ENCODE results near the gene CCNG1. TPM values are rescaled to one million over a fixed set of nuclear protein-coding genes. Genes with fewer than 3 reads are reported as not detected.

CCNG1 gene
- total RNA-seq, 2 donors from 2014 or later: 107 to 181 TPM

- H3K27ac ChIP-seq: no peak overlapping the region
- intact Hi-C loops (cut with DNase I): no loop called here
- 78% methylated on average over 3 of the region's 3 CpGs for WGBS
- H3K4me1 ChIP-seq (replicated peaks): no peaks in the 10 kb centered on the region
- no peaks in the 10 kb centered on the region for H3K27me3 ChIP-seq (replicated peaks; ENCODE audit: insufficient read depth)
- H3K9me3 ChIP-seq: no peaks in the 10 kb centered on the region
- TF ChIP-seq, protein P1, sequence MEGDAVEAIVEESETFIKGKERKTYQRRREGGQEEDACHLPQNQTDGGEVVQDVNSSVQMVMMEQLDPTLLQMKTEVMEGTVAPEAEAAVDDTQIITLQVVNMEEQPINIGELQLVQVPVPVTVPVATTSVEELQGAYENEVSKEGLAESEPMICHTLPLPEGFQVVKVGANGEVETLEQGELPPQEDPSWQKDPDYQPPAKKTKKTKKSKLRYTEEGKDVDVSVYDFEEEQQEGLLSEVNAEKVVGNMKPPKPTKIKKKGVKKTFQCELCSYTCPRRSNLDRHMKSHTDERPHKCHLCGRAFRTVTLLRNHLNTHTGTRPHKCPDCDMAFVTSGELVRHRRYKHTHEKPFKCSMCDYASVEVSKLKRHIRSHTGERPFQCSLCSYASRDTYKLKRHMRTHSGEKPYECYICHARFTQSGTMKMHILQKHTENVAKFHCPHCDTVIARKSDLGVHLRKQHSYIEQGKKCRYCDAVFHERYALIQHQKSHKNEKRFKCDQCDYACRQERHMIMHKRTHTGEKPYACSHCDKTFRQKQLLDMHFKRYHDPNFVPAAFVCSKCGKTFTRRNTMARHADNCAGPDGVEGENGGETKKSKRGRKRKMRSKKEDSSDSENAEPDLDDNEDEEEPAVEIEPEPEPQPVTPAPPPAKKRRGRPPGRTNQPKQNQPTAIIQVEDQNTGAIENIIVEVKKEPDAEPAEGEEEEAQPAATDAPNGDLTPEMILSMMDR (IDR thresholded peaks at IDR 0.05): peak in 3 of 4 experiments; percentile 30 to 43 (median 38)
- TF ChIP-seq POLR2AphosphoS5 (IDR thresholded peaks at IDR 0.05): no peak
- TF ChIP-seq POLR2A (IDR thresholded peaks at IDR 0.05): no peak
- H3K36me3 ChIP-seq: no peaks in the 10 kb centered on the region
- no peak overlapping the region for H3K4me3 ChIP-seq
- no peak for DNase-seq (ENCODE audit: low spot score)
These were observed 36.3 kb downstream of the CCNG1 start for GRCh38 chr5:163473635-163474243.

- intact Hi-C loops (cut with DNase I): no loop called here
- no peaks in the 10 kb centered on the region for H3K9me3 ChIP-seq
- no peaks in the 10 kb centered on the region for H3K27me3 ChIP-seq (replicated peaks; ENCODE audit: insufficient read depth)
- no peaks in the 10 kb centered on the region for H3K36me3 ChIP-seq
- no peak overlapping the region for H3K4me3 ChIP-seq
- no peak for DNase-seq (ENCODE audit: low spot score)
- H3K27ac ChIP-seq: no peak overlapping the region
- TF ChIP-seq POLR2A (IDR thresholded peaks at IDR 0.05) (no peak), POLR2AphosphoS5 (IDR thresholded peaks at IDR 0.05) (no peak)
- TF ChIP-seq, protein P1 (IDR thresholded peaks at IDR 0.05): no peak
- 85% methylated on average over 2 of the region's 2 CpGs for WGBS
- H3K4me1 ChIP-seq (replicated peaks): no peaks in the 10 kb centered on the region
These were observed 38.0 kb downstream of the CCNG1 start for GRCh38 chr5:163475411-163475810.

- H3K27ac ChIP-seq: no peak overlapping the region
- no peaks in the 10 kb centered on the region for H3K4me1 ChIP-seq (replicated peaks)
- no peak for DNase-seq (ENCODE audit: low spot score)
- H3K4me3 ChIP-seq: no peak overlapping the region
- TF ChIP-seq POLR2AphosphoS5 (IDR thresholded peaks at IDR 0.05): no peak
- TF ChIP-seq, protein P1 (IDR thresholded peaks at IDR 0.05): no peak
- TF ChIP-seq POLR2A (IDR thresholded peaks at IDR 0.05): no peak
- H3K9me3 ChIP-seq: no peaks in the 10 kb centered on the region
- H3K36me3 ChIP-seq: no peaks in the 10 kb centered on the region
- intact Hi-C loops (cut with DNase I): no loop called here
- H3K27me3 ChIP-seq (replicated peaks; ENCODE audit: insufficient read depth): no peaks in the 10 kb centered on the region
- WGBS: 79% methylated on average over 2 of the region's 2 CpGs
These were observed 41.0 kb downstream of the CCNG1 start for GRCh38 chr5:163478126-163478981.

GRCh38 chr5:163478982-163479271 is 41.5 kb downstream of the CCNG1 start:
- Histone ChIP-seq H3K27ac (no peak overlapping the region), H3K36me3 (no peaks in the 10 kb centered on the region), H3K27me3 (replicated peaks; ENCODE audit: insufficient read depth) (no peaks in the 10 kb centered on the region), H3K4me1 (replicated peaks) (no peaks in the 10 kb centered on the region), H3K4me3 (no peak overlapping the region), H3K9me3 (no peaks in the 10 kb centered on the region)
- intact Hi-C loops (cut with DNase I): no loop called here
- no peak for DNase-seq (ENCODE audit: low spot score)
- 86% methylated on average over 1 of the region's 1 CpG for WGBS
- TF ChIP-seq, protein P1 (IDR thresholded peaks at IDR 0.05): no peak
- TF ChIP-seq POLR2A (IDR thresholded peaks at IDR 0.05): no peak
- no peak for TF ChIP-seq POLR2AphosphoS5 (IDR thresholded peaks at IDR 0.05)
